GM12801 (cell line): ENCODE results near the gene ZCCHC14.

Source experiments
- CTCF ChIP-seq: IDR thresholded peaks from one replicate; pipeline ENCODE4 v1.5.1; 2011; ENCODE audit warnings: control low read depth; ENCODE audit not compliant: insufficient read length; ENCODE audit errors: extremely low read depth

The ZCCHC14 gene

GRCh38 chr16:87538160-87538559 is 45.3 kb upstream of the ZCCHC14 start:
- TF ChIP-seq CTCF, result no peak

DNA sequence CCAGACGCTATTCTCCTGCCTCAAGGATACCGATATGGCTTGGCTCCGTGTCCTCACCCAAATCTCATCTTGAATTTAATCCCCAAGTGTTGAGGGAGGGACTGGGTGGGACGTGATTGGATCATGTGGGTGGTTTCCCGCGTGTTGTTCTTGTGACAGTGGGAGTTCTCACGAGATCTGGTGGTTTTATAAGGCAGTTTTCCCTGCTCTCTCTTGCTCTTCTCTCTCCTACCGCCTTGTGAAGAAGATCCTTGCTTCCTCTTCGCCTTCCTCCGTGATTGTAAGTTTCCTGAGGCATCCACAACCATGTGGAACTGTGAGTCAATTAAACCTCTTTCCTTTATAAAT is 43.9 kb upstream of the ZCCHC14 start:
- TF ChIP-seq CTCF, result no peak

GRCh38 chr16:87535855-87536794 is 43.3 kb upstream of the ZCCHC14 start:
- no peak for TF ChIP-seq CTCF

- no peak for TF ChIP-seq CTCF
These were observed 42.6 kb upstream of the ZCCHC14 start for GRCh38 chr16:87535457-87535854.

- TF ChIP-seq CTCF, result no peak
These were observed 41.9 kb upstream of the ZCCHC14 start for GRCh38 chr16:87534751-87535150.

GRCh38 chr16:87534030-87534653 is 41.3 kb upstream of the ZCCHC14 start:
- no peak for TF ChIP-seq CTCF

GRCh38 chr16:87533061-87533460 is 40.2 kb upstream of the ZCCHC14 start:
- no peak for TF ChIP-seq CTCF
